GM18951 (cell line): ENCODE measurements around the gene R3HDM4.
"Not testable (repeated sequence)": the region's sequence is repeated elsewhere in the genome, so short reads cannot be mapped to it uniquely, and the experiment has no call there.

Experiments used
- POLR2A ChIP-seq: IDR thresholded peaks from 4 replicates; pipeline ENCODE4 v1.6.1; 2011; ENCODE audit warnings: mild to moderate bottlenecking; ENCODE audit not compliant: insufficient read length, insufficient read depth; ENCODE audit errors: extremely low read depth
- in situ Hi-C: fragments of 300-500 bp; cut with MboI; formaldehyde crosslinking; loops from one replicate; pipeline ENCODE4 v1.12.0; 2022; ENCODE audit warnings: low sequenced_read_pairs, mixed read lengths, inconsistent platforms; ENCODE audit not compliant: unreplicated experiment

Gene R3HDM4

DNA sequence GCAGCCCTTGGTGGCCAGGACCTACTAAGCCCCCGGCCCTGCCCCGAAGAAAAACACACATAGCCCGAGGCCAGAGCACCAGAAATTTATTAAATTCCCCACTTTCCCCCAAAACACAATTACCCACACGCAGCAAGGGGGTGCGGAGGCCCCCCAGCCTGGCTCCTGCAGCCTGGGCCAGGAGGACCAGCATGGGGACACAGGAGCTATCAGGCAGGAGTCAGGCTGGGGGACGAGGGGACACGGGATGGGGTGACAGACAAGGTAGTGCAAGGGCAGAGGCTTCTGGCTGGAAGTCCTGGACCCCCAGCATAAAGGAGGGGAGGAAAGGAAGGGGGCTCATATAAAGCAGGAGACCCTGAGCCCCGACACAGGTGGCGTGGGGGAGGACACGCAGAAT, 16.6 kb downstream of the R3HDM4 start:
- no peak for TF ChIP-seq POLR2A
- in situ Hi-C loops, result no loop called here

DNA sequence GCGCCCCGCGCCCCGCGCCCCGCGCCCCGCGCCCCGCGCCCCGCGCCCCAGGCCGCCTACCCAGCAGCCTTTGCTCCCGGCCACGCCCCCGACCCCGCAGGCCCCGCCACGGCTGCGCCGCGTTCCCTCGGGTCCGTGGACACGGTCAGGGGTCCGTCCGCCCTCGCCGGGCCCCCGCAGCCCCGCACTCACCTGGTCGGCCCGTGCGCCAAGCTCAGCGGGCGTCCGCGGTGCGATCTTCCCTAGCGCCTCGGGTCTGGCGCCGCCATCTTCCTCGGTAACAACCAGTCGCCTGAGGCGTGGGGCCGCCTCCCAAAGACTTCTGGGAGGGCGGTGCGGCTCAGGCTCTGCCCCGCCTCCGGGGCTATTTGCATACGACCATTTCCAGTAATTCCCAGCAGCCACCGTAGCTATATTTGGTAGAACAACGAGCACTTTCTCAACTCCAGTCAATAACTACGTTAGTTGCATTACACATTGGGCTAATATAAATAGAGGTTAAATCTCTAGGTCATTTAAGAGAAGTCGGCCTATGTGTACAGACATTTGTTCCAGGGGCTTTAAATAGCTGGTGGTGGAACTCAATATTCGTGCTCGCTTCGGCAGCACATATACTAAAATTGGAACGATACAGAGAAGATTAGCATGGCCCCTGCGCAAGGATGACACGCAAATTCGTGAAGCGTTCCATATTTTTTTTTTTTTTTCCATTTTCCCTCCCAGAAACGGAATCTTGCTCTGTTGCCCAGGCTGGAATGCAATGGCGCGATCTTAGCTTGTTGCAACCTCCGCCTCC, 19.9 kb downstream of the R3HDM4 start, which contains the start of the genes MED16 and RNU6-9:
Gene MED16, minus strand, starts transcription at position 294 of the 796 bp plus-strand sequence. CDS start 2,056 bp downstream, outside the sequence.
Gene RNU6-9, plus strand, starts transcription at position 591 of the 796 bp plus-strand sequence.
- peak; percentile 81 for TF ChIP-seq POLR2A
- in situ Hi-C loops, result no loop called here

GRCh38 chr19:892243-892893, 20.7 kb downstream of the R3HDM4 start:
- no peak for TF ChIP-seq POLR2A
- in situ Hi-C loops, result no loop called here

DNA sequence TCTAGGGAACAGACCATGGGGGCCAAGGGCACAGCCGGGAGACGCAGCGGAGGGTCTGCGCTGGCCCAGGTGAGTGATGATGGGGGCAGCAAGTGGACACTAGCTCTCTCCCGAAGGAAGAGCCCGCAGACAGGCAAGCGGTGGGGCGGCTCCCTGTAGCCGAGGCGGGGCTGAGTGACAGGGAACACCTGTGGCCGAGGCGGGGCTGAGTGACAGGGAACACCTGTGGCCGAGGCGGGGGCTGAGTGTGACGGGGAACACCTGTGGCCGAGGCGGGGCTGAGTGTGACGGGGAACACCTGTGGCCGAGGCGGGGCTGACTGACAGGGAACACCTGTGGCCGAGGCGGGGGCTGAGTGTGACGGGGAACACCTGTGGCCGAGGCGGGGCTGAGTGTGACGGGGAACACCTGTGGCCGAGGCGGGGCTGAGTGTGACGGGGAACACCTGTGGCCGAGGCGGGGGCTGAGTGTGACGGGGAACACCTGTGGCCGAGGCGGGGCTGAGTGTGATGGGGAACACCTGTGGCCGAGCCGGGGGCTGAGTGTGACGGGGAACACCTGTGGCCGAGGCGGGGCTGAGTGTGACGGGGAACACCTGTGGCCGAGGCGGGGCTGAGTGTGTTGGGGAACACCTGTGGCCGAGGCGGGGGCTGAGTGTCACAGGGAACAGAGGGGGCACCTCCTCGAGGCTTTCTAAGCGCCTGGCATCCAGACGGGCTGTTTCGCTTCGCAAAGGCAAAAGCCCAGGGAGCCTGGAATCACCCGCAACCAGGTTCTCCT, 21.4 kb downstream of the R3HDM4 start:
- in situ Hi-C loops, result not testable (repeated sequence)

DNA sequence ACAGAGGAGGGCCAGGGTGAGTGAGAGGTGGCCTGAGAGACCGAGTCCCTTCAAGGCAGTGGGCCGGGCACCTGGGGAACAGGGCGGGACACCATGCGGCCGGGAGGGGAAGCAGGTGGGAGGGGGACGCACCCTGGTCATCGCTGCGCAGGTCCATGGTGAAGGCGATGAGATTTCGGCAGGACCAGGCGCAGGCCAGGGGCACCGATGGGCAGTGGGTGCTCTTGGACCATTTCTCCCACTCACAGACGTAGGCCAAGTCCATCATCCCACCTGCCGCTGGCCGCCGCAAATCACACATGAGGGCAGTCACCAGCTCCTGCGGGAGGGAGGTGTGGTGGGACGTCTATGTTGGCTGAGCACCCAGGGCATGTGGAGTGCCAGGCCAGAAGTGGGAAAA, 22.2 kb downstream of the R3HDM4 start:
- in situ Hi-C loops, result no loop called here

DNA sequence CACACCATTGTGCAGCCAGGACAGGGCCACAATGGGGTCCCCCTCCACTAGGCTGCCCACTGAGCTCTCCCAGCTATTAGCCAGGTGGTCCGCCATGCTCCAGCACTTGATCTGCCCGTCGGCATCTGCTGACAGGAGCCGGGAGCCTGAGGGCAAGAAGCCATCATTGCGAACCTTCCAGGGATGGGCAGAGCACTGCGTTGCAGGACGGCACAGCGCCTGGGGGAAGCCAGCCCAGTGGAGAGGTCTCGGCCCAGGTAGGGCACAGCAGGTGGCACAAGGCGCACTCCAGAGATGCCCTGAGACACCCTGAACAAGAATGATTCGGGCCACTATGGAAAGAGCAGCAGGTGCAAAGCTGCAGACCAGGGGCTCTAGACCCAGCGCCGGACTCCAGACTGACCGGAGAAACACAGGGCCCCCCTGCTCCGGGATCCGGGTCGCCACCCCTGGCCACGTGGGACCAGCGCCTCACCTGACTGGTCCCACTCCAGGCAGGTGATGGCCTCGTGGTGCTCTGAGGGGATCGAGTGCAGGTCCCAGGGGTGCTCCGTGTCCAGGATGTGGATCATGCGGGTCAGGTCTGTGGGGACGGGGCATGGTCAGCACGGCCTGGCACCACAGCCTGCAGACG, 23.2 kb downstream of the R3HDM4 start:
- in situ Hi-C loops, result no loop called here
- no peak for TF ChIP-seq POLR2A

More for the DNA sequence above, 22.2 kb downstream of the R3HDM4 start:
- TF ChIP-seq POLR2A, result no peak

GRCh38 chr19:888581-889385, 24.2 kb downstream of the R3HDM4 start:
- in situ Hi-C loops, result no loop called here
- TF ChIP-seq POLR2A, result no peak

- in situ Hi-C loops, result no loop called here
- no peak for TF ChIP-seq POLR2A
Observed at GRCh38 chr19:887599-887998, 25.4 kb downstream of the R3HDM4 start.

- TF ChIP-seq POLR2A, result no peak
- in situ Hi-C loops, result no loop called here
Observed at GRCh38 chr19:887072-887471, 25.9 kb downstream of the R3HDM4 start.

- in situ Hi-C loops, result no loop called here
- no peak for TF ChIP-seq POLR2A
Observed at GRCh38 chr19:885536-886224, 27.3 kb downstream of the R3HDM4 start.

GRCh38 chr19:884420-885211, 28.4 kb downstream of the R3HDM4 start:
- in situ Hi-C loops, result no loop called here
- TF ChIP-seq POLR2A, result no peak
